Panc1 (cell line): Measurements from ENCODE around the gene CNTRL. TPM values are rescaled to one million over a fixed set of nuclear protein-coding genes. Genes with fewer than 3 reads are reported as not detected.

ENCODE experiments used
- ATAC-seq: fragments of 200-7000 bp; cut with Tn5 transposase; 2 replicates; pipeline ENCODE4 v1.9.1; 2020; ENCODE audit warnings: mild to moderate bottlenecking, moderate library complexity
- BruUV-seq: library from RNA; stranded (reverse); fragments of 400-500 nt; replicated peaks from 2 replicates; lab custom pipeline; 2021; lab: Mats Ljungman, UMichigan
- CTCF ChIA-PET: fragments of 300-600 bp; sonication (Branson Sonifier 250); formaldehyde crosslinking; loops from one replicate; lab custom pipeline; 2022; ENCODE audit warnings: antibody characterized with exemption; lab: Charles Lee
- POLR2A ChIA-PET: fragments of 300-600 bp; sonication (Branson Sonifier 250); formaldehyde crosslinking; loops from one replicate; lab custom pipeline; 2022; ENCODE audit warnings: antibody characterized with exemption; lab: Charles Lee
- DNase-seq: peaks from one replicate; pipeline ENCODE4 v3.0.0-alpha.2; 2010; ENCODE audit warnings: low read depth, low spot score
- H3K27ac ChIP-seq: 2 replicates; pipeline ENCODE4 v1.5.1; 2011; ENCODE audit warnings: mild to moderate bottlenecking, low read length, inconsistent platforms
- H3K27me3 ChIP-seq: fragments of 200-500 bp; sonication (Bioruptor generic); 2 replicates; pipeline ENCODE4 v1.6.0; 2014; ENCODE audit warnings: low read length, inconsistent platforms; ENCODE audit not compliant: control insufficient read depth, insufficient read depth
- H3K36me3 ChIP-seq: fragments of 200-500 bp; sonication (Bioruptor generic); 2 replicates; pipeline ENCODE4 v1.5.1; 2014; ENCODE audit warnings: inconsistent platforms, mild to moderate bottlenecking, low read length, moderate library complexity; ENCODE audit not compliant: control insufficient read depth, insufficient read depth
- H3K4me1 ChIP-seq: 2 replicates; pipeline ENCODE4 v1.5.1; 2011; ENCODE audit warnings: inconsistent platforms, mild to moderate bottlenecking, low read length, moderate library complexity; ENCODE audit not compliant: control insufficient read depth, insufficient read depth
- H3K4me3 ChIP-seq, 2 experiments: 2 replicates each; pipeline ENCODE4 v1.5.1; 2011 to 2012; ENCODE audit warnings: low read depth in 2 of 2, low read length in 2 of 2, mild to moderate bottlenecking in 2 of 2, inconsistent platforms in 1 of 2, moderate library complexity in 1 of 2
- H3K9me3 ChIP-seq: fragments of 200-500 bp; sonication (Bioruptor generic); 2 replicates; pipeline ENCODE4 v1.5.1; 2014; ENCODE audit warnings: low read depth, mild to moderate bottlenecking, inconsistent platforms, low read length, moderate library complexity; ENCODE audit not compliant: control insufficient read depth, insufficient read depth
- POLR2AphosphoS5 ChIP-seq: IDR thresholded peaks from 2 replicates; pipeline ENCODE4 v1.6.1; 2012; ENCODE audit warnings: mild to moderate bottlenecking, low read depth, low read length, moderate library complexity
- SIN3A ChIP-seq: IDR thresholded peaks from 2 replicates; pipeline ENCODE4 v1.6.1; 2012; ENCODE audit warnings: low read depth, mild to moderate bottlenecking, low read length, moderate library complexity, borderline replicate concordance; ENCODE audit not compliant: insufficient read depth
- TCF7L2 ChIP-seq: IDR thresholded peaks from 2 replicates; pipeline ENCODE4 v1.6.1; 2011; ENCODE audit warnings: mild to moderate bottlenecking, low read depth, low read length, inconsistent platforms
- in situ Hi-C: cut with HindIII; loops from 2 replicates; pipeline ENCODE4 v1.10.0; 2016; ENCODE audit warnings: low sequenced_read_pairs, low pct_unique_long_range_greater_than_20kb
- intact Hi-C: fragments of 100-400 bp; cut with micrococcal nuclease; formaldehyde crosslinking; loops from one replicate; pipeline ENCODE4 v1.10.0; 2022; ENCODE audit not compliant: unreplicated experiment
- total RNA-seq: library from RNA; stranded (reverse); gene quantifications from one replicate; pipeline ENCODE4 v1.2.1, GENCODE V29; 2021; ENCODE audit not compliant: unreplicated experiment
- TF ChIP-seq, protein P1 (sequence below): fragments of 450-650 bp; IDR thresholded peaks from 2 replicates; pipeline ENCODE4 v1.5.1; 2017; ENCODE audit warnings: mild to moderate bottlenecking
- TF ChIP-seq, protein P2 (sequence below), 2 experiments: IDR thresholded peaks; 2 replicates each; pipeline ENCODE4 v1.6.1; 2011 to 2012; ENCODE audit warnings: low read depth in 2 of 2, control low read depth in 1 of 2, low read length in 1 of 2, mild to moderate bottlenecking in 1 of 2, moderate library complexity in 1 of 2; ENCODE audit not compliant: insufficient read depth in 1 of 2

The CNTRL gene
- total RNA-seq, 1 experiment from 2014 or later: 11.5 TPM

DNA sequence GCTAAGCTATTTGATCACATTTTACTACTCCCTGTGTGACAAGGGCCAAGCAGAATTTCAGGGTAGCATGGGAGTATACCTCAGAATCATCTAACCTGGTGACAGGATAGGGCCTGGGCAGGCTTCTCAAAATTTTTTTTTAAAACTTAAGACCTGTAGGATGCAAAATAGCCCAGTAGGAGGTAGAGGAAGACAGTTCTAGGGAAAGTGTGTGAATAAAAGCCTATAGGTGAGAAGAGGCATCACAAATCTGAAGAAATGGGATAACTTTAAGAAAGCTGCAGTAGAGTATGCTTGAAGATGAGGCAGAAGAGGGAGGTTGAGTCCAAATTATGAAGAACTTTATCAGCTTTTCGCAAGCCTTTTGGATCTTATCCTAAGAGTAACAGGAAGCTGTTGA, 32.3 kb downstream of the CNTRL start:
- POLR2A ChIA-PET: no interaction called here
- Histone ChIP-seq H3K27me3 (no peaks in the 10 kb centered on the region), H3K27ac (no peak overlapping the region), H3K4me3 (no peak overlapping the region), H3K9me3 (no peaks in the 10 kb centered on the region), H3K36me3 (no peaks in the 10 kb centered on the region), H3K4me1 (no peaks in the 10 kb centered on the region)
- in situ Hi-C loops (no loop called here), intact Hi-C loops (no loop called here)
- DNase-seq (no peak), ATAC-seq (no peak)
- BruUV-seq: no TSS peak
- TF ChIP-seq SIN3A: no peak
- TF ChIP-seq, protein P1, sequence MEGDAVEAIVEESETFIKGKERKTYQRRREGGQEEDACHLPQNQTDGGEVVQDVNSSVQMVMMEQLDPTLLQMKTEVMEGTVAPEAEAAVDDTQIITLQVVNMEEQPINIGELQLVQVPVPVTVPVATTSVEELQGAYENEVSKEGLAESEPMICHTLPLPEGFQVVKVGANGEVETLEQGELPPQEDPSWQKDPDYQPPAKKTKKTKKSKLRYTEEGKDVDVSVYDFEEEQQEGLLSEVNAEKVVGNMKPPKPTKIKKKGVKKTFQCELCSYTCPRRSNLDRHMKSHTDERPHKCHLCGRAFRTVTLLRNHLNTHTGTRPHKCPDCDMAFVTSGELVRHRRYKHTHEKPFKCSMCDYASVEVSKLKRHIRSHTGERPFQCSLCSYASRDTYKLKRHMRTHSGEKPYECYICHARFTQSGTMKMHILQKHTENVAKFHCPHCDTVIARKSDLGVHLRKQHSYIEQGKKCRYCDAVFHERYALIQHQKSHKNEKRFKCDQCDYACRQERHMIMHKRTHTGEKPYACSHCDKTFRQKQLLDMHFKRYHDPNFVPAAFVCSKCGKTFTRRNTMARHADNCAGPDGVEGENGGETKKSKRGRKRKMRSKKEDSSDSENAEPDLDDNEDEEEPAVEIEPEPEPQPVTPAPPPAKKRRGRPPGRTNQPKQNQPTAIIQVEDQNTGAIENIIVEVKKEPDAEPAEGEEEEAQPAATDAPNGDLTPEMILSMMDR: no peak; the same call in 1 of the 2 replicates
- no peak for TF ChIP-seq POLR2AphosphoS5
- TF ChIP-seq, protein P2, sequence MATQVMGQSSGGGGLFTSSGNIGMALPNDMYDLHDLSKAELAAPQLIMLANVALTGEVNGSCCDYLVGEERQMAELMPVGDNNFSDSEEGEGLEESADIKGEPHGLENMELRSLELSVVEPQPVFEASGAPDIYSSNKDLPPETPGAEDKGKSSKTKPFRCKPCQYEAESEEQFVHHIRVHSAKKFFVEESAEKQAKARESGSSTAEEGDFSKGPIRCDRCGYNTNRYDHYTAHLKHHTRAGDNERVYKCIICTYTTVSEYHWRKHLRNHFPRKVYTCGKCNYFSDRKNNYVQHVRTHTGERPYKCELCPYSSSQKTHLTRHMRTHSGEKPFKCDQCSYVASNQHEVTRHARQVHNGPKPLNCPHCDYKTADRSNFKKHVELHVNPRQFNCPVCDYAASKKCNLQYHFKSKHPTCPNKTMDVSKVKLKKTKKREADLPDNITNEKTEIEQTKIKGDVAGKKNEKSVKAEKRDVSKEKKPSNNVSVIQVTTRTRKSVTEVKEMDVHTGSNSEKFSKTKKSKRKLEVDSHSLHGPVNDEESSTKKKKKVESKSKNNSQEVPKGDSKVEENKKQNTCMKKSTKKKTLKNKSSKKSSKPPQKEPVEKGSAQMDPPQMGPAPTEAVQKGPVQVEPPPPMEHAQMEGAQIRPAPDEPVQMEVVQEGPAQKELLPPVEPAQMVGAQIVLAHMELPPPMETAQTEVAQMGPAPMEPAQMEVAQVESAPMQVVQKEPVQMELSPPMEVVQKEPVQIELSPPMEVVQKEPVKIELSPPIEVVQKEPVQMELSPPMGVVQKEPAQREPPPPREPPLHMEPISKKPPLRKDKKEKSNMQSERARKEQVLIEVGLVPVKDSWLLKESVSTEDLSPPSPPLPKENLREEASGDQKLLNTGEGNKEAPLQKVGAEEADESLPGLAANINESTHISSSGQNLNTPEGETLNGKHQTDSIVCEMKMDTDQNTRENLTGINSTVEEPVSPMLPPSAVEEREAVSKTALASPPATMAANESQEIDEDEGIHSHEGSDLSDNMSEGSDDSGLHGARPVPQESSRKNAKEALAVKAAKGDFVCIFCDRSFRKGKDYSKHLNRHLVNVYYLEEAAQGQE (IDR thresholded peaks at IDR 0.05; ENCODE audit: insufficient read depth in 1 of 2, low read depth in 2 of 2, low read length in 1 of 2): no peak
- TF ChIP-seq TCF7L2: no peak
- CTCF ChIA-PET: no interaction called here

DNA sequence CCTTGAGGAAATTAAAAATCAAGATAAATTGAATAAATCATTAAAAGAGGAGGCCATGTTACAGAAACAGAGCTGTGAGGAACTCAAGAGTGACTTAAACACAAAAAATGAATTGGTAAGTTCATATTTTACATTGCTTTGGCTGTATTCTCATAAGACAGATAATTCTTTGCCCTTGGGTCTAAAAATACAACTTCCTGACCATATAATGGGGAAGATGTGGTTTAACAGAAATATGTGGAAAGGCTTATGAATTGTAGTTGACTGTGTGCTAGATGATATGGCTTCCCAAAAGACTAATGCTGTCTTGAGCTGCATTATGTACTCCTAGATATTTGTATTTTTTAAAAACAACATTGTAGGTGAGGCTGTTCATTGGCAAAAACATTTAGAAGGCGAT, 33.1 kb downstream of the CNTRL start:
- in situ Hi-C loops (no loop called here), intact Hi-C loops (no loop called here)
- Histone ChIP-seq H3K36me3 (no peaks in the 10 kb centered on the region), H3K27me3 (no peaks in the 10 kb centered on the region), H3K9me3 (no peaks in the 10 kb centered on the region), H3K27ac (no peak overlapping the region), H3K4me1 (no peaks in the 10 kb centered on the region), H3K4me3 (no peak overlapping the region)
- no peak for ATAC-seq
- TF ChIP-seq, protein P1: no peak
- TF ChIP-seq, protein P2 (IDR thresholded peaks at IDR 0.05; ENCODE audit: insufficient read depth in 1 of 2, low read depth in 2 of 2, low read length in 1 of 2): no peak
- no peak for TF ChIP-seq SIN3A
- TF ChIP-seq TCF7L2: no peak
- TF ChIP-seq POLR2AphosphoS5: no peak
- DNase-seq: no peak
- CTCF ChIA-PET: no interaction called here
- POLR2A ChIA-PET: no interaction called here
- no TSS peak for BruUV-seq
